Measurements from ENCODE around the gene H2BW2. TPM values are rescaled to one million over a fixed set of nuclear protein-coding genes. Genes with fewer than 3 reads are reported as not detected.

H2BW2 gene
- total RNA-seq = not detected

DNA sequence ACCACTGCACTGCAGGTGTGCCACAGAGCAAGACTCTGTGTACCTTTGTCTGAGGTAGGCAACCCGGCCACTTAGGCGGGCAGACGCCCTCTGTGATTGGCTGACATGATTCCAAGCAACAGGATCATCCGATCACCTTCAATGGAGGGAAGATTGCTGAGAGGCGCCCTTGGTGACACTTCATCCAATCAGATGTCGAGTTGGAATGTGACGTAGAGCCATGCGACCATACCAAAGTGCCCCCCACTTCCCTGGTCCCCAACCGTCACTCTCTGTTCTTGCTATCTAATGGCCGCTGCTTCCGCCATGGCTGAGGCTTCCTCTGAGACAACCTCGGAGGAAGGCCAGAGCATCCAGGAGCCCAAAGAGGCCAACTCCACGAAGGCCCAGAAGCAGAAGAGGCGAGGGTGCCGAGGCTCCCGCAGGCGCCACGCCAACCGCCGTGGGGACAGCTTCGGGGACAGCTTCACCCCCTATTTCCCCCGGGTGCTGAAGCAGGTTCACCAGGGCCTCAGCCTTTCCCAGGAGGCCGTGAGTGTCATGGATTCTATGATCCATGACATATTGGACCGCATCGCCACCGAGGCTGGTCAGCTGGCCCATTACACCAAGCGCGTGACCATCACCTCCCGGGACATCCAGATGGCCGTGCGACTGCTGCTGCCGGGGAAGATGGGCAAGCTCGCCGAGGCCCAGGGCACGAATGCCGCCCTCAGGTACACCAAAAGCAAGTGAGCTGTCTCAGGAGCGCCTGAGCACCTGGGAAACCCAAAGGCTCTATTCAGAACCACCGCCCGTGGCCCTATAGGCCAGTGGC is at the start of gene H2BW2:
TSS of gene H2BW2 (plus strand) at position 268 of the 817 bp plus-strand sequence. CDS start at position 307, 39 bp downstream.
- Histone ChIP-seq H3K4me3 (no peak within 1 kb of the TSS), H3K36me3 (no peaks in the 10 kb centered on the region), H3K9me3 (no peaks in the 10 kb centered on the region), H3K4me1 (no peaks in the 10 kb centered on the region), H3K27me3 (peaks cover 0 to 17% (median 0%) of the 10 kb centered on the region in 3 donors), H3K27ac (no peak within 1 kb of the TSS)
- no peak for DNase-seq
- intact Hi-C loops (cut with DNase I; ENCODE audit: low total_unique reads) (no loop called here), in situ Hi-C loops (cut with MboI; ENCODE audit: low sequenced_read_pairs in 4 of 4) (no loop called here)
- TF ChIP-seq, protein P1, sequence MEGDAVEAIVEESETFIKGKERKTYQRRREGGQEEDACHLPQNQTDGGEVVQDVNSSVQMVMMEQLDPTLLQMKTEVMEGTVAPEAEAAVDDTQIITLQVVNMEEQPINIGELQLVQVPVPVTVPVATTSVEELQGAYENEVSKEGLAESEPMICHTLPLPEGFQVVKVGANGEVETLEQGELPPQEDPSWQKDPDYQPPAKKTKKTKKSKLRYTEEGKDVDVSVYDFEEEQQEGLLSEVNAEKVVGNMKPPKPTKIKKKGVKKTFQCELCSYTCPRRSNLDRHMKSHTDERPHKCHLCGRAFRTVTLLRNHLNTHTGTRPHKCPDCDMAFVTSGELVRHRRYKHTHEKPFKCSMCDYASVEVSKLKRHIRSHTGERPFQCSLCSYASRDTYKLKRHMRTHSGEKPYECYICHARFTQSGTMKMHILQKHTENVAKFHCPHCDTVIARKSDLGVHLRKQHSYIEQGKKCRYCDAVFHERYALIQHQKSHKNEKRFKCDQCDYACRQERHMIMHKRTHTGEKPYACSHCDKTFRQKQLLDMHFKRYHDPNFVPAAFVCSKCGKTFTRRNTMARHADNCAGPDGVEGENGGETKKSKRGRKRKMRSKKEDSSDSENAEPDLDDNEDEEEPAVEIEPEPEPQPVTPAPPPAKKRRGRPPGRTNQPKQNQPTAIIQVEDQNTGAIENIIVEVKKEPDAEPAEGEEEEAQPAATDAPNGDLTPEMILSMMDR (IDR thresholded peaks at IDR 0.05 in 4 of 5, conservative IDR thresholded peaks at IDR 0.05 in 1 of 5) = no peak
- no peak for TF ChIP-seq POLR2A (IDR thresholded peaks at IDR 0.05)
- no peak for ATAC-seq

DNA sequence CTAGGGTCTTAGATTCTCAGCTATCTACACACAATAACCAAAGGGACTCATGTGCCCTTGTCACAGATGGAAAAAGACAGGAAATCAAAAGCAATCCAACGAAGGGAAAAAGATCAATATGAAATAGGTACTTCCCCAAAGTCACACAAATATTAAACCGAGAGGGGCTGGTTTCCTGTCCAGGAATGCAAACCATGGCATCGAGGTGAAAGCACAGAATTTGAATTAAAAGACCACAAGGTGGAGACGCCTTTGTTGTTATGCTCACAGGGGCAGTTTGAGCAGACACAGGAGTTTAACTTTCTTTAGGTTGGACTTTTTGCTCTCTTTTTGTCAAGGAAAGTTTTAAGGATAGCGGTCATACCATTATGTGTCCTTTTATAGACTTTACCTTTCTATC is 40.5 kb upstream of the H2BW2 start:
- no peak for DNase-seq
- no peaks in the 10 kb centered on the region for H3K4me1 ChIP-seq
- H3K9me3 ChIP-seq = no peaks in the 10 kb centered on the region
- H3K36me3 ChIP-seq = no peaks in the 10 kb centered on the region
- no peak for ATAC-seq
- in situ Hi-C loops (cut with MboI; ENCODE audit: low sequenced_read_pairs in 4 of 4) = no loop called here
- intact Hi-C loops (cut with DNase I; ENCODE audit: low total_unique reads) = no loop called here
- no peak overlapping the region for H3K4me3 ChIP-seq
- no peaks in the 10 kb centered on the region for H3K27me3 ChIP-seq
- no peak overlapping the region for H3K27ac ChIP-seq
- TF ChIP-seq, protein P1 (IDR thresholded peaks at IDR 0.05 in 4 of 5, conservative IDR thresholded peaks at IDR 0.05 in 1 of 5) = no peak
- TF ChIP-seq POLR2A (IDR thresholded peaks at IDR 0.05) = no peak

DNA sequence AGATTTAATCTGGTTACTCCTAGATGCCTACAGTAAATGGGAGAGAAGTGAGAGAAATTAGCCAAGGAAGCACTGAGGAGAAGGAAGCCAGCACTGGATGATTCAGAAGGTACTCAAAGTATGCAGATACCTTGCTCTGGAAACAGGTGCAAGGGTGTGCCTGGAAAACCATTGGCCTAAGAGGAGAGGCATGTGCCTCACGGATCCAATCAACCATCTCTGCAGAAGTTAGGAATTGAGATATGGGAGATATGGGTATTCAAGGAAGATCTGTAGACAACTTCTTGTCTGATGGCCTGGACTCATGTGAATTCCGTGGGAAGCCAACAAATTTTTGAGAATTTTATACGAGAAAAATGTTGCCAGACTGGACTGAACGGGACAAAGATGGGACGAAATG is 30.9 kb upstream of the H2BW2 start:
- Histone ChIP-seq H3K27me3 (no peaks in the 10 kb centered on the region), H3K9me3 (no peaks in the 10 kb centered on the region), H3K4me3 (no peak overlapping the region), H3K36me3 (no peaks in the 10 kb centered on the region), H3K27ac (no peak overlapping the region), H3K4me1 (no peaks in the 10 kb centered on the region)
- DNase-seq (no peak), ATAC-seq (no peak)
- intact Hi-C loops (cut with DNase I; ENCODE audit: low total_unique reads) (no loop called here), in situ Hi-C loops (cut with MboI; ENCODE audit: low sequenced_read_pairs in 4 of 4) (no loop called here)
- TF ChIP-seq POLR2A (IDR thresholded peaks at IDR 0.05) = no peak
- TF ChIP-seq, protein P1 (IDR thresholded peaks at IDR 0.05 in 4 of 5, conservative IDR thresholded peaks at IDR 0.05 in 1 of 5) = no peak

DNA sequence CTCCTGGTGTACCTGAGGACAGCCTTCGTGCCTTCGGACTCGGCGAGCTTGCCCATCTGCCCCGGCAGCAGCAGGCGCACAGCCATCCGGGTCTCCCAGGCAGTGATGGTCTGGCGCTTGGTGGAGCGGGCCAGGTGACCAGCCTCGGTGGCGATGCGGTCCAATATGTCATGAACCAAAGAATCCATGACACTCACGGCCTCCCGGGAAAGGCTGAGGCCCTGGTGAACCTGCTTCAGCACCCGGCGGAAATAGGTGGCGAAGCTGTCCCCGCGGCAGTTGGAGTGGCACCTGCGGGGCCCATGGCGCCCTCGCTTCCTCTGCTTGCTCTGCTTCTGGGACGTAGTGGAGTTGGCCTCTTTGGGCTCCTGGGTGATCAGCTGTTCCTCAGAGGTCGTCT is 26.6 kb upstream of the H2BW2 start:
- peaks cover 0 to 4% (median 0%) of the 10 kb centered on the region in 3 donors for H3K9me3 ChIP-seq
- no peaks in the 10 kb centered on the region for H3K27me3 ChIP-seq
- ATAC-seq = no peak
- in situ Hi-C loops (cut with MboI; ENCODE audit: low sequenced_read_pairs in 4 of 4) (no loop called here), intact Hi-C loops (cut with DNase I; ENCODE audit: low total_unique reads) (no loop called here)
- no peak for TF ChIP-seq POLR2A (IDR thresholded peaks at IDR 0.05)
- TF ChIP-seq, protein P1 (IDR thresholded peaks at IDR 0.05 in 4 of 5, conservative IDR thresholded peaks at IDR 0.05 in 1 of 5) = no peak
- no peak overlapping the region for H3K27ac ChIP-seq
- DNase-seq = no peak
- H3K4me1 ChIP-seq = no peaks in the 10 kb centered on the region
- no peaks in the 10 kb centered on the region for H3K36me3 ChIP-seq
- H3K4me3 ChIP-seq = no peak overlapping the region

Data from gastrocnemius medialis (tissue), 4 donors.